HG02870 (cell line): Measurements from ENCODE around the gene CACNA1I.

ENCODE experiments used
- ATAC-seq: cut with Tn5 transposase; IDR thresholded peaks from one replicate; pipeline ENCODE4 v1.9.1; 2021; ENCODE audit warnings: mild to moderate bottlenecking, moderate library complexity; ENCODE audit not compliant: unreplicated experiment

Gene CACNA1I

DNA sequence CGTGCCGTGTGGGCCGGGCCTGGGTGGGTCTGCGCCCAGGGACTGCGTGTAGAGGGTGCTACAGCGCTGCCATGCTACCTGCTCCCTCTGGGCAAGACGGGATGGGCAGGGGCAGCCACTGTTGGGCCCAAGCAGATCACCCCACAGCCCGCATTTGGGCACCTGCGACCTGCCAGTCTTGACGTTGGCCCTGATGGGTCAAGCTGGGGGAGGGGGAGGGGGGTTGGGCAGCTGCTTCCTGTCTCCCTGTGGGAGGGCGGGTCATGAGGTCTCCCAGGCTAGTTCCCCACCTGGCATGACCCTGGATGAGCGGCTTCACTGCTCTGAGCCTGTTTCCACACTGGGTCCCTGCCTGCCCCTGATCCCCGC is 35.2 kb upstream of the CACNA1I start:
- no peak for ATAC-seq

DNA sequence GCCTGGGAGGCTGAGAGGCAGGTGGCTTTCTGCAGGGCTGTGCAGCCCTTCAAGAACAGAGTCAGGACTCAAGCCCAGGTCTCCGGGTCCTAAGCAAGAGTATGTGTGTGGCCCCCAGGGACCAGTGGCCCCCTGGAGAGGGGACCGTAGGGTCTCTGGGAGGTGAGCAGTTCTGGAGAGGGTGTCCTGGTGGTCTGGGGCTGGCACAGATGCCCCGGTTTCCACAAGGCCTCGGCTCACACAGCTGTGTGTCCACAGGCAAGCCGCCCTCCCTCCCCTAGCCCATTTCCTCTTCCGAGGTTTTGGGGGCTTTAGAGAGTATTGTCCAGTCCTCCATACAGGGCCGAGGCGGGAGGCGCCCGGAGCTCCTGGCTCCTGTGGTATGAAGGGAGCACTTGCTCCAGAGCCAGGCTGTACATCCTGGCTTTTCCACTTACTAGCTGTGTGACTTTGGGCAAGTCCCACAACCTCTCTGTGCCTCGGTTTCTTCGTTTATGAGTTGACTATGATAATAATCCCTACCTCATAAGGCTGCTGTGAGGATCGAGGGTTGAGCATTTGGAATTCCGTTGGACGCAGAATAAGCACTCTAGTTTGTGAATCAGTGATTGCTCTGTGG is 34.6 kb upstream of the CACNA1I start:
- ATAC-seq = no peak

DNA sequence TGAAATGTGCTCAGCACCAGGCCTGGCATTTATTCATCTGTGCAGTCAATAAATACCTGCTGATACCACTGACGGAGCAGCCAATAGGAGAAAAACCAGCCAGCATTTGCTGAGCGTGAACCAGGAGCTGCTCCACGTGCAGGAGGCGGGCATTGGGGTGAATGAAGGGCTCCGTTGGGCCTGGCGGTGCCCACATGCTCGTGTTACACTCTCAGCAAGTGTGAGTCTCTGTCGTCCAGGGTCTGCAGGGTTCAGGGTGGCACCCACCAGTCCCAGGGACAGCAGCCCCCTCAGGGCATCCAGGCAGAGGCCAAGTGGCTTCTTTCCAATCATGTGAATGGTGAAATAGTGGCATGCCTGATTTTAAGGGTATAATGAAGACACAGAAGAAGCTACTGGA is 33.8 kb upstream of the CACNA1I start:
- ATAC-seq = no peak

DNA sequence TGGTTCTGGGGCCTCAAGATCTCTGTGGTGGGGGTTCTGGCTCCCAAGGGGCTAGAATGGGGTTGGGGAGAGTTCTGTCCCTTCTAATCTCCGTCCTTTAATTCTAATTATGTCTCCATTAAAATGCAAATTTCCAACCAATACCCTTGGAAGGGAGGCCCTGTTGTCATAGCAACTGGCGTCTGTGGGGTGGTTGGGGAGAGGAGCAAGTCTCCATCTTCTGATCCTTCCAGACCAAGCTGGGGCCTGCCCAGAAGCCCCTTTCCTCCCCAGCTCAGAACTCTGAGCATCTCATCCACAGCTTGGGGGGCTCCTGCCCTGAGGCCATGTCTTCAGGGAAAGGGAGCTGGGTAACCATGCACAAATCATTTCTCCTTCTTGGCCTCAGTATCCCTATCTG is 32.6 kb upstream of the CACNA1I start:
- ATAC-seq = no peak

DNA sequence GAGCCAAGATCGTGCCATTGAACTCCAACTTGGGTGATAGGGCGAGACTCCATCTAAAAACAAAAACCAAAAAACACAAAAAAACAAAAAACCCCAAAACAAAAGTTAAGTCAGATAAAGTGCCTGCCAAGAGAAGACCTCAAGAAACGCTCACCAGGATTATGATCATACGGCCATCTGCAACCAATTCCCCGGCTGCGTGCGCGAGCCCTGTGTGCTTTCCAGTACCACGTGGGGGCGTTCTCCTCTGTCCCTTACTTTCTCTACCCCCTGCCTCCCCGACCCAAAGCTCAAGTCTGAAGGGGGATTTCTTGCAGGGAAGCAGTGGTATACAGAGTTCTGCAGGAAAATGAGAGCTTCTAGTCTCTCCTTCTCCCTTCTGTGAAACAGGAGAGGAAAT is 27.5 kb upstream of the CACNA1I start:
- no peak for ATAC-seq

DNA sequence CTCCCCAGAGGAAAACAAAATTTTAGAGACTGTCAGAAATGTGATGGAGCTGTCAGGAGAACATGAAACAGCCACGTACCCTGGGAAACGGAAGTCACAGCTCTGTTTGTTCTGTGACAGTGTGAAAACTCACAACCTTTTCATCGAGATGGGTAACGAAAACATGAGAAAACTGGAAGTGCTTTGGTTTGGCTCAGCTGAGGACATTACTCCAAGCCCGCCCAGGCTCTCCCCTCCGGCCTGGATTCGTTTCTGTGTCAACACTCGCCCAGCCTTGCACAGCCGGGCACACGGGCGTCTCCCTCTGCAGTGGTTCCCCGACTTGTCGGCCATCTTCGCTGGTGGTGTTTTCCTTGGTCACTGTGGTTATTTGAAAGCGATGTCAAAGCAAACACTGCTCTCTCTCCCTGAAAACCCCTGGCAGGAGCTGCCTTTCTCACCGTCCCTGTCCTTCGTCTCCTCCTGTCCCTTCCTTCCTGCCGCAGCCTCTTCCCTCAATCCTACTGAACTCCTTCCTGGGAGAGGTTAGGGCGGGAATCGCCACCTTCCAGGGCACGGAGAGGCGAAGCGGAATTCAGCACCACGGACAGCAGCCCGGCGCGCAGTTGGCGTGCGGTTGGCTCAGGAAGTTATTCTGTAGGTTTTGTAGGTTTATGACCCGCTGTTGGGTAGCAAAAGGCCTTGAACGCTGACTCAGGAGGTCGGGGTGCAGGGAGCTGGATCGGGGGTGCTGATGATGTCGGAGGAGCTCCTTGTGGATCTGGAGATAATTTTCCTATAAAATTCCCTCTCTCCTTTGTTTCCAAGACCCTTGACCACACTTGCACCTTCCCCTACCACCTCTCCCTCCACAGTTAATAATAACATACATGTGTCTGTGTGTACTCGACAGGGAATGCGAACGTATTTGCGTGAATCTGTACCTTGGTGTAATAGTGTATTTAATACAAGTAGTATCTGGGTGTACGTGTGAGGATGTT is 24.9 kb upstream of the CACNA1I start:
- ATAC-seq = no peak

DNA sequence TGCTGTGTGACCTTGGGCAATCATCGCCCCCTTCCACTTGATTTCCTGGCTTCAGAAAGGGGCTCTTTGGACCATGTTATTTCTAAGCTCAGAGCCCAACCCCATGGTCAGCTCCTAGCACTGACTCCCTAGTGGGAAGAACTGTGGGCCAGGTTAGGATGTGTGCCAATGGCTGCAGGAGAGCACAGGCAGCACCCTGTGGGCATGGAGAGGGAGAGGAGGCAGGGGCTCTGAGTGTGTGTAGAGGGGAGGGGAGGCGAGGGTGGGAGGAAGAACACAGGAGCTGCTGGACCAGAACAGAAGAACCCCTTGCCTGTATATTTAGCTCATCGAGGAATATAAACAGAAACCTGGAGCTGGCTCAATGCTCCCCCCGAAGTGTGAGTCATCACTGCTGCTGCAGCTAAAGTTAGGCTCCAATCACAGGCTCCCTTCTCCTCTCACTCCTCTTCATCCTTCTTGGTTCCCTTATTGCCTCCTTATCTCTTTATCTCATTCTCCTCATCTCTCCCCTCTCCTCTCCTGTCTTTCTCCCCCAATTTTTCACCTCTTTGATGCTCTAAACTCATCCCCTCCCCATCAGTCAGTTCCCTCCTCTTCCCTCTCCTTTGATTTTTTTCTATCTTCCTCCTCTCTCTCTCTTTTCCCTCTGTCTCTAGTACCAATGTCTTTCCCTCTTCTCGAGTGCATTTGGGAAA is 23.5 kb upstream of the CACNA1I start:
- ATAC-seq = no peak

DNA sequence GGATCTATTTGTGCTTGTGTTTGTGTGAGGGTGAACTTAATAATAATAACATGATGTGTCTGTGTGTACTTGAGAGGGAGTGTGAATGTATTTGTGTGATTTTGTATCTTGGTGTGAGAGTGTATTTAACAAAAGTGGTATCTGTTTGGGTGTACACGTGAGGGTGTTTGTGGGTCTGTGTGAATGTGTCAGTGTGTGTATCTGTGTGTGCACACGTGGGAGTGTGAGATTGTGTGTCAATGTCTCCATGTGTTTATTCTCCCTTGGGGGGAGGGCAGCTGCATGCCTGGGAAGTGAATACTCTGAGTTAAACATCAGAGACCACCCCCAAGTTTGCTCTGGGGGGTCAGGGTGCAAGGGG is 23.0 kb upstream of the CACNA1I start:
- no peak for ATAC-seq

DNA sequence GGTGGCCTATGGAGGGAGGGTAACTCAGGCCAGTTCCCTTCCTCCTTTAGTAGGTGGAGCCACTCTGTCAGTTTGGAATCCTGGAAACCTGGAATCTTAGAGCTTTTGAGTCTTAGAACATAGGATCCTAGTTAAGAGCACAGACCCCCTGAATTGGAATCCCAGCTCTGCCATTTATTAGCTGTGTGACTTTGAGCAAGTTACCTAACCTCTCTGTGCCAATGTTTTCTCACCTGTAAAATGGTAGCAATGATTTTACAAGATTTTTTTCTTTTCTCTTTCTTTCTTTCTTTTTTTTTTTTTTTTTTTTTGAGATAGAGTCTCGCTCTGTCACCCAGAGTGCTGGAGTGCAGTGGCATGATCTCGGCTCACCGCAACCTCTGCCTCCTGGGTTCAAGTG is 17.1 kb upstream of the CACNA1I start:
- ATAC-seq = no peak

DNA sequence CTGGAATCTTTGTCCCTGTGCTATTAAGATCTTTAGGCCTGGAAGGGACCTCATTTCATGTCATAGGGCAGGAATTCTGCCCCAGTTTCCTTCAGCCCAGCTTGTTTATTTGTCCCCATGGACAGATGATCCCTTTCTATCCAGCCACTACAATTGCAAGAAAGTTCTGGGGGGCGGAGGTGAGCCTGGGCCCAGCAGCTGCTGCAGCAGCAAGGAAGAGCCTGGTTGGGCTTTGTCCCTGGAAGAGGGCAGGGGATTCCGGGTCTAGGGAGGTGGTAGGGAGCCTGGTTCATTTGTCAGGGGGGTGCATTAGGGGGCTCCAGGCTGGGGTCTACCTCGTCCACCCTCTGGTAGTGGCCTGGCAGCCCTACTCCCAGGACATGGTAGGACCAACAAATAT is 16.4 kb upstream of the CACNA1I start:
- ATAC-seq = no peak

DNA sequence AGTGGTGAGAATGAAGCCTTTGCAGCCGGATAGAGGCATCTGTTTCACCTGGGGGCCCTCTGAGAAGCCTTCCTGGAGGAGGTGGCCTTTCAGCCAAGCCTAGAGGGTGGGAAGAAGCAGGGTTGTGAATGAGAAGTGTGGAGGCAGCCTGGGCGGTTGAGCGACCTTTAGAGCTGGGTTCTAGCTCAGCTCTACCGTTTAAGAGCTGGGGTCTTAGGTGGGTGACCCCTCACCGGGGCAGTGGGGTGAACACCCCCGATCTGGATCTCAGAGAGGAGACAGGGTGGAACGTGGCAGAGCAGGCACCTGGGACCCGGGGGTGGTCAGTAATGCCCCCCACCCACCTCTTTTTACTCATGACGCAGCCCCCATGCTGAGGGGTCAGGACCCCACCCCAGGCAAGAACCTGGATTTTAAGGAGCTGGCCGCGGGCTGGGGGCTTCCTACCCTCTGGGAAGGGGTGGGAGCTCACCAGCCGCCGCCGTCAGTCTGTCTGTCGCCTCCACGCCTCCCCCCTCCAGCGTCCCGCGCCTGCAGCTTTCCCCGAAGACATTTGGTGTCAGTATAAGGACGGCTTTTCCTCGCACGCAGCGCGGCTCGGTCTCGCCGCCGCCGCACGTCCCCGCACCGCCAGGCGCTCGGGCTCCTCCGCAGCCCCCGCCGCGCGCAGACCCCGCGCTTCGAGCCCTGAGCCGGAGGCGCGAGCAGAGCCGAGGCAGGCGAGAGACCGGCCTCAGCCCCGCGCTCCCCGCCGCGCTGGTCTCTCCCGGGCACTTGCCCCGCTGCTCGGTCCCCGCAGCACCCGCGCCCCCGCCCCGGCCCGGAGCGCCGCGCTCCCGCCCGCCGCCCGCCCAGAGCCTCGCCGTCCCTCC is 13.3 kb upstream of the CACNA1I start:
- no peak for ATAC-seq

DNA sequence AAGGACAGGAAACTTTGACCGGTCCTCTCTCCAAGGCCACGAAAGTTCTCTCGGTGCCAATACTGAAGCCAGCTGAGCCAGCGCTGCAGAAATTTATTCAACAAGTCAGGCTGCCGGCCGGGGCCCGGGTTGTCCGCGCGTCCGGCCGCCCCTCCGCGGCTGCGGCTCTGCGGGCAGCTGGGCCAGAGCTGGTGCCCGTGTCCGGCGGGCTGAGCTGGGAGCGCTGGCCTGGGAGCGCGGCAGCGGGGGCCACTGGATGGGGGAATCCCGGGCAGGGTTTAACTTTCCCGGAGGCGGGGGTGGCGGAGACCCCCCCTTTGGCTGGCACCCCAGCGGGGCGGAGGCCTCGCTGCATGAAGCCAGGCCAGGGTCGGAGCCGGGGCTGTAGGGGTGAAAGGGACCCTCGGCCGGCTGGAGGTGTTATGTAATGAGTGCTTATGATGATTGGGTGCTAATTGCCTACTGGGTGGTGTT is 12.3 kb upstream of the CACNA1I start:
- no peak for ATAC-seq

DNA sequence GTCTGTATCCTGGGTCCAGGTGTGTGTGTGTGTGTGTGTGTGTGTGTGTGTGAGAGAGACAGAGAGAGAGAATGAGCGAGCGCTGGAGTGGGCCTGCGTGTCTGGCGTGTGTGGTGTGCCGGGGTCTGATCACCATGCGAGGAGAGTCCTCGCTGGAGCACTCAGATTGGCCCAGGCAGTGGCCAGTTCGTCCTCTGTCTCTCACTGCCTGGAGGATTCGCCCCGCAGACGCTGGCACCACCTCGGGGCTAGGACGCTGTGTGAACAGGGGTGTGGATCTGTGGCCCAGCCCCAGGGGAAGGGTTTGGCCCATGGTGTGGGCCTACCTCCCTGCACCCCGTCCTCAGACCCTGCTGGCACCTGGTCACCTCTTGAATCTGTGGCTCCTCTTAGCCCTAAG is 11.6 kb upstream of the CACNA1I start:
- ATAC-seq = no peak

DNA sequence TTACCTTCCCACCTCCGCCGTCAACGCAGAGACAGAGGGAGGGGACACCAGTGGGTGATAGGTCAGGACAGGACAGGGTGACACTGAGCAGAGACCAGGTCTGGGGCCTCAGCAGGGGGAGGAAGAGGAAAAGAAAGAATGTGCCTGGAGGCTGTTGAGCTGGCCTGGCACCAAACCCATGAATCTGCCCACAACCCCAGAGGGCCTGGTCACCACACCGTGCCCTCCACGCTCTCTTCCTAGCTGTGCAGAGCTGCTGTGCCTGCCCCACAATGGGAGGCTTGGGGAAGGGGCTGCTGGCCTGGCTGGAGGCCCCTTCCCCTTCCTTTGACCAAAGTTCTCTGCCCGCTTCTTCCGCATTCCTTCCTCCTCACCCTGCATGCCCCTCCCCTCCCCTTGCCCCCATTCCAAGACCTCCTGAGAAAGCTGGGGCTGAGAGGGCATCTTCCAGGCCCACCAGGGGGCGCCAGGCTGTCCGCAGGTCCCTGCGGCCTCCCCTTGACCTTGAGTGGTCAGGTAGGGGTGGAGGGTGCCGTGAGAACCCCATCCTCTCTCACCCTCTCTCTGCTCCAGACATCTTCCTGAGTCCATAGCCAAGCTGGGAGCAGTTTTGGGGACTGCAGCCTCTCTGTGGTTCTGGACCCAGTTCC is 11.0 kb upstream of the CACNA1I start:
- no peak for ATAC-seq

DNA sequence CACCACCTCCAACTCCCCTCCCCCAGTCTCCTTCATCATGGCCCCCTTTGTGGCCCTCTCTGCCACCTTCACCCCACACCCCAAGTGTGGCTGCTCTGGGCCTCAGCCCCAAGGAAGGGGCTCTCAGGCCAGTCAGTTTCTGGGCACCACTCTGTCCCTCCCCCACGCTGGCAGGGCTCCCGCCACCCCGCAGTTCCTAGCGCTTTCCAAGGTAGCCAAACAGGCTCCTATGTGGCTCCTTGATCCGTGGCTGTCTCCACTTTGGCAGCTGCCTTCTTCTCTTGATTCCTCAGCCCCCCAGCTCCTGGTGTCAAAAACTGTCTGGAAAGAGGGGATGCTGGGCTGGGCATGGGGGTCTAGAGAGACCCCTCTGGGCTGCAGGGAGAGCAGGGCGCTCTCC is 10.4 kb upstream of the CACNA1I start:
- ATAC-seq = no peak

DNA sequence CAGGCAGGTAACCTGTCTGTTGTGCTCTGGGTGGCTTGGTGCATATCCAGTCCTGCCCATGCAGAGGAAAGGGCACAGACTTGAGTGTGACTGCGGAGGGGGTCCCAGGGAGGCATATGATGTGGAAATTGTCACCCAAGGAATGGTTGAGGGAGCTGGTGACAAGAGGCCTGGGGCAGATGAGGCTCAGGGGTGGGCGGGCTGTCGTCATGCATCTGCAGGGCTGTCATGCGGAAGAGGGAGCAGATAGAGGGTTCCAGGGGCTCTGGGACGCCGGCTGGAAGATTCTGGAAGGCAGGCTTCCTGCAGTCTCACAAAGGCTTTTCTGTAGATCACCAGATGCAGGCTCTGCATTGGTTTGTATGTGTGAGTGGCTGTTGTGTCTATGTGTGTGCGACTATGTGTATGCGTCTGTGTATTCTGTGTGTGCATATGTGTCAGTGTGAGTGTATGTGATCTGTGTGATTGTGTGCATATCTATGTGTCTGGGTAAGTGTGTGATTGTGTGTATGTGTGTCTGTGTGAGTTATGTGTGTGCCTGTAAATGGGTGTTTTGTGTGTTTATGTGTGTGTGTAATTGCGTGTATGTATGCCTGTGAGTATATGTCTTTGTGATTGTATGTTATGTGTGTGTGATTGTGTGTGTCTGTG is 7.6 kb upstream of the CACNA1I start:
- ATAC-seq = no peak

DNA sequence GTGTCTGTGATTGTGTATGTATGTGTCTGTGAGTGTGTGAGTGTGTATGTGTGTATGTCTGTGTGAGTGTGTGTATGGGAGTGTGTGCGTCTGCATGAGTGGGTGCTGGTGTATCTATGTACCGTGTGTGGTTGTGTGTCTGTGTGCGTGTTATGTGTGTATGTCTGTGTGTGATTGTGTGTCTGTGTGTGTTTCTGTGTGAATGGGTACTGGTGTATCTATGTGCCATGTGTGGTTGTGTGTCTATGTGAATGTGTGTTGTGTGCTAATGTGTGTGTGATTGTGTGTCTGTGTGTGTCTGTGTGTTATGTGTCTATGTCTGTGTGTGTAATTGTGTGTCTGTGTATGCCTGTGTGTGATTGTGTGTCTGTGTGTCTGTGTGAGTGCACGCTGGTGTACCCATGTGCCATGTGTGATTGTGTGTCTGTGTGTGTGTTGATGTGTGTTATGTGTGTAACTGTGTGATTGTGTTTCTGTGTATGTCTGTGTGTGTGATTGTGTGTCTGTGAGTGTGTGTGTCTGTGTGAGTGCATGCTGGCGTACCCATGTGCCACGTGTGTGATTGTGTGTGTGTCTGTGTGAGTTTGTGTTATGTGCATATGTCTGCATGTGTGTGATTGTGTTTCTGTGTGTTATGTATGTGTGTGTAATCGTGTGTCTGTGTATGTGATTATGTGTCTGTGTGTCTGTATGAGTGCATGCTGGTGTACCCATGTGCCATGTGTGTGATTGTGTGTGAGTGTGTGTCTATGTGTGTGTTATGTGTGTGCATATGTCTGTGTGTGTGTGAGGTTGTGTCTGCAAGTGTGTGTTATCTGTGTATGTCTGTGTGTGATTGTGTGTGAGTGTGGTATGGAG is 6.8 kb upstream of the CACNA1I start:
- ATAC-seq = no peak

DNA sequence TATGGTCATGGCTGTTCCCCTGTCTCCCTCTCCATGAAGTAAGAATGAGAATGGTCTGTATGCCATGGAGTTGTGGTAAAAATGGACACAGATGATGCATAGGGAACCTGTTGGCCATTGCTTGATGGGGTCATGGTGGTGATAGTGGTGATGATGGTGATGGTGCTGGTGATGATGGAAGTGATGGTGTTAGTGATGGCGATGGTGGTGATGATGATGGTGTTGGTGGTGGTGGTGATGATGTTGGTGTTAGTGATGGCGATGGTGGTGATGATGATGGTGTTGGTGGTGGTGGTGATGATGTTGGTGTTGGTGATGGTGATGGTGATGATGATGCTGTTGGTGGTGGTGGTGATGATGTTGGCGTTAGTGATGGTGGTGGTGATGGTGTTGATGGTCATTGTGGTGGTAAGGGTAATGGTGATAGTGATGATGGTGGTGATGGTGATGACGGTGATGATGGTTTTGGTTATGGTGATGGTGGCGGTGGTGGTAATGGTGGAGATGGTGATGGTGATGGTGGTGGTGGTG is 5.1 kb upstream of the CACNA1I start:
- no peak for ATAC-seq
